RWPE2 (cell line): ENCODE results near the gene CD300LB.

Experiments used
- ATAC-seq: fragments of 200-7000 bp; cut with Tn5 transposase; 3 replicates; pipeline ENCODE4 v1.9.1; 2021; ENCODE audit warnings: low read depth
- DNase-seq: peaks from one replicate; pipeline ENCODE4 v3.0.0-alpha.2; 2020; ENCODE audit warnings: low spot score
- H3K27ac ChIP-seq: fragments of 450-650 bp; 2 replicates; pipeline ENCODE4 v1.5.1; 2017; ENCODE audit warnings: mild to moderate bottlenecking; ENCODE audit not compliant: poor library complexity, severe bottlenecking
- H3K27me3 ChIP-seq: fragments of 250-450 bp; sonication (Bioruptor Pico); 2 replicates; pipeline ENCODE4 v1.5.1; 2021; ENCODE audit warnings: mild to moderate bottlenecking, moderate library complexity; ENCODE audit not compliant: insufficient read depth, poor library complexity, severe bottlenecking
- H3K36me3 ChIP-seq: fragments of 250-450 bp; sonication (Bioruptor Pico); 2 replicates; pipeline ENCODE4 v1.5.1; 2020; ENCODE audit warnings: low read depth, mild to moderate bottlenecking, moderate library complexity
- H3K4me1 ChIP-seq: fragments of 250-450 bp; sonication (Bioruptor Pico); 2 replicates; pipeline ENCODE4 v1.5.1; 2021; ENCODE audit warnings: mild to moderate bottlenecking, moderate library complexity; ENCODE audit not compliant: insufficient read depth, poor library complexity, severe bottlenecking
- H3K4me3 ChIP-seq: fragments of 250-450 bp; sonication (Bioruptor Pico); 2 replicates; pipeline ENCODE4 v1.5.1; 2021; ENCODE audit warnings: mild to moderate bottlenecking, moderate library complexity; ENCODE audit not compliant: severe bottlenecking
- H3K9me3 ChIP-seq: fragments of 250-450 bp; sonication (Bioruptor Pico); 2 replicates; pipeline ENCODE4 v1.5.1; 2021; ENCODE audit warnings: mild to moderate bottlenecking, moderate library complexity; ENCODE audit not compliant: severe bottlenecking
- CTCF ChIP-seq: fragments of 450-650 bp; IDR thresholded peaks from one replicate; pipeline ENCODE4 v1.5.1; 2017; ENCODE audit warnings: mild to moderate bottlenecking, moderate library complexity; ENCODE audit not compliant: poor library complexity, severe bottlenecking

CD300LB gene

DNA sequence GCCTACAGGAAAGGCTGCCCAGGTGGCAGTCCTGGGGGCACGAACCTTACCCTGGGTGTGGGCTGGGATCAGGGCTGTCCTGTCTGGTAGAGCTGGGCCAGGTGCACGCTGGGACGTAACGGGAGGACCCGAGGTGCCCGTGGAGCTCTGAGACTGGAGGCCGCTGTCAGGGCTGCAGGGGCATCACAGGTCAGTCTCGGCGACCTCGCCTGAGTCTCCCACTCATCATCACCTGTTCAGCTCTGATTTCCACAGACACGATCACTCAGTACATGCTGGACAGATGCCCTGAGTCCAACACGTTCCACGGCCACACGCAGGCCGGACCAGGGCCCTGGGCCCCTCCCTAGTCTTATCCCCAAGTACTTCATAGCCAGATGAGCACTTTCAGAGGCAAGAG, 19.3 kb upstream of the CD300LB start:
- H3K4me1 ChIP-seq, result peaks cover 6% of the 10 kb centered on the region
- no peaks in the 10 kb centered on the region for H3K36me3 ChIP-seq
- no peak for TF ChIP-seq CTCF
- no peak for DNase-seq
- no peaks in the 10 kb centered on the region for H3K27me3 ChIP-seq
- no peak overlapping the region for H3K4me3 ChIP-seq
- no peak overlapping the region for H3K27ac ChIP-seq
- no peaks in the 10 kb centered on the region for H3K9me3 ChIP-seq
- no peak for ATAC-seq

DNA sequence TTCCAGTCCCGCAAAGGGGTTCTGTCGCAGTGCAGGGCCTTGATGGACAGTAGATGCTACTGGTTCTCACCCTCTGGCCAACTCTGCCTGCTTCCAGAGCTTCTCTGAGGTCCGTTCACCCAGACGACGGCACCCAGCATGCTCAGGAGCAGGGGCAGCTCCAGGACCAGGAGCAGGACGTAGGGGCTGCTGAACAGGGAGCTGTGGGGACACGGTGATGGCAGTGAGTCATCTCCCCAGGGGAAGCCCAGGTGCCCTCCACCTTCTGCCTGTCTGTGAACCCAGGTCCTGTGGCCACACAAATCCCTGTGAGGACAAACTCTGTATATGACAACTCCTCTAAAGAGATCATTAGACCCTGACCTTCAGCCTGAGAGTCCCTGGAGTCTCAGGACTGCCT, 18.1 kb upstream of the CD300LB start:
- ATAC-seq (no peak), DNase-seq (no peak)
- Histone ChIP-seq H3K4me3 (no peak overlapping the region), H3K9me3 (no peaks in the 10 kb centered on the region), H3K27me3 (no peaks in the 10 kb centered on the region), H3K4me1 (peaks cover 6% of the 10 kb centered on the region), H3K36me3 (no peaks in the 10 kb centered on the region), H3K27ac (no peak overlapping the region)
- no peak for TF ChIP-seq CTCF

GRCh38 chr17:74547736-74548135, 16.5 kb upstream of the CD300LB start:
- no peaks in the 10 kb centered on the region for H3K27me3 ChIP-seq
- no peaks in the 10 kb centered on the region for H3K36me3 ChIP-seq
- no peak overlapping the region for H3K27ac ChIP-seq
- no peaks in the 10 kb centered on the region for H3K9me3 ChIP-seq
- no peak for DNase-seq
- no peak for TF ChIP-seq CTCF
- H3K4me1 ChIP-seq, result peaks cover 6% of the 10 kb centered on the region
- no peak overlapping the region for H3K4me3 ChIP-seq
- 0 out of 3 replicates have a peak, but pooled peaks have one; percentile 6 for ATAC-seq

DNA sequence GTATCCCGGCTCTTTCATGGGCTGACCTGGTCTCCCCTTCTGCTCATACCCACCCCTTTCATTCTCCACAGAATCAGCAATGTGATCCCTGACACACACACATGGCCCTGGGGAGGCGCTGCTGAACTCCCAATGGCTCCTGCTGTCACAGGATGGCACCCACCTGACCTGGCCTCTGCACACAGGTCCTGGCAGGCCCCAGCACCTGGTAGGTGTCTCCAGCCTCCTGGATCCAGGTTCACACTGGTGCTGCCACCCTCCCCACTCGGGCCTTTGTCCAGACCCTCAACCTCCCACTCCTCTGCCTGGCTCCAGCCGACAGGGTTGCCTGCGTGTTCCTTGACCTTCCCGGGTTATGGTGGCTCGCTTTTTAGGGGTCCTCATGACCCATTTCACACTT, 16.0 kb upstream of the CD300LB start:
- Histone ChIP-seq H3K4me3 (no peak overlapping the region), H3K27me3 (no peaks in the 10 kb centered on the region), H3K36me3 (no peaks in the 10 kb centered on the region), H3K4me1 (peaks cover 6% of the 10 kb centered on the region), H3K9me3 (no peaks in the 10 kb centered on the region), H3K27ac (no peak overlapping the region)
- no peak for DNase-seq
- no peak for TF ChIP-seq CTCF
- ATAC-seq, result no peak

DNA sequence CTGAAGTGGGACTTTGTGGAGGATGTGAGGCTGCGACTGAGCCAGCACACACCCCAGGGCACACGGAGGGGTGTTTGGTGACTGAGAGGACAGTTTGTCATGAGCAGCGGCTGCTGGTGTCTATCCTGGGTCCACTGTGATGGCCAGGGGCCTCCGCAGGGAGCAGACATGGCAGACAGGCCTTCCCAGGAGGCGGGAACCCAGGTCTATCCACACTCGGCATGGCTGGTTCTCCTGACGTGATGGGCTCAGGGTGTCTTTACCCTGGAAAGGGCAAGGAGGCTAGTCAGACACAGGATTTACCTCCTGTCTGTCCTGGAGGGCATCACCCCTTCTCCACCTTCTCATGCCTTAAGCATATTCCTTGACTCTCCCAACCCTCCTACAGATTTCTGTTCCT, 15.3 kb upstream of the CD300LB start:
- H3K4me3 ChIP-seq, result no peak overlapping the region
- no peaks in the 10 kb centered on the region for H3K36me3 ChIP-seq
- no peaks in the 10 kb centered on the region for H3K9me3 ChIP-seq
- ATAC-seq (no peak), DNase-seq (no peak)
- H3K27me3 ChIP-seq, result no peaks in the 10 kb centered on the region
- TF ChIP-seq CTCF, result no peak
- no peak overlapping the region for H3K27ac ChIP-seq
- peaks cover 2% of the 10 kb centered on the region for H3K4me1 ChIP-seq
